GM10248 (cell line): Measurements from ENCODE around the gene ZNF253.
A peak's percentile ranks its signal among the peaks of the same experiment; 100 is the strongest.
"Not testable (repeated sequence)": the region's sequence is repeated elsewhere in the genome, so short reads cannot be mapped to it uniquely, and the experiment has no call there.

Source experiments
- CTCF ChIA-PET: fragments of 300-600 bp; sonication (Branson Sonifier 250); formaldehyde crosslinking; extraction: SDS; loops from one replicate; lab custom pipeline; 2021; ENCODE audit warnings: antibody characterized with exemption; lab: Yijun Ruan, JAX
- POLR2A ChIA-PET: fragments of 350-650 bp; sonication (Branson Sonifier 250); formaldehyde crosslinking; extraction: SDS; loops from one replicate; lab custom pipeline; 2020; ENCODE audit warnings: antibody characterized with exemption; lab: Yijun Ruan, JAX
- DNase-seq: peaks from one replicate; pipeline ENCODE4 v3.0.0; 2012; ENCODE audit errors: extremely low spot score
- CTCF ChIP-seq: IDR thresholded peaks from 2 replicates; pipeline ENCODE4 v1.5.1; 2012; ENCODE audit warnings: mild to moderate bottlenecking, low read depth; ENCODE audit errors: extremely low read depth, missing control alignments, control extremely low read depth

The ZNF253 gene

GRCh38 chr19:19823916-19824315, 41.8 kb upstream of the ZNF253 start:
- ChIA-PET CTCF (no interaction called here), POLR2A (no interaction called here)
- TF ChIP-seq CTCF: no peak
- peak; percentile 45 for DNase-seq

GRCh38 chr19:19826875-19827274, 38.8 kb upstream of the ZNF253 start:
- no peak for TF ChIP-seq CTCF
- POLR2A ChIA-PET: no interaction called here
- DNase-seq: no peak
- CTCF ChIA-PET: no interaction called here

GRCh38 chr19:19835560-19836038, 30.1 kb upstream of the ZNF253 start:
- CTCF ChIA-PET: no interaction called here
- no peak for TF ChIP-seq CTCF
- DNase-seq: no peak
- POLR2A ChIA-PET: no interaction called here

- TF ChIP-seq CTCF: no peak
- POLR2A ChIA-PET: no interaction called here
- DNase-seq: no peak
- CTCF ChIA-PET: no interaction called here
These were observed 17.9 kb upstream of the ZNF253 start for GRCh38 chr19:19847781-19848180.

GRCh38 chr19:19849056-19849455, 16.6 kb upstream of the ZNF253 start:
- TF ChIP-seq CTCF: no peak
- ChIA-PET POLR2A (no interaction called here), CTCF (no interaction called here)
- no peak for DNase-seq

GRCh38 chr19:19851740-19852139, 13.9 kb upstream of the ZNF253 start:
- CTCF ChIA-PET, DNase-seq: not testable (repeated sequence)
- POLR2A ChIA-PET: interaction anchor here (1.2 kb wide), 1 partner anchor 14 kb away, joined by 3 read pairs; the partner anchor contains the start of gene ZNF253

- ChIA-PET CTCF (no interaction called here), POLR2A (no interaction called here)
- no peak for DNase-seq
- TF ChIP-seq CTCF: no peak
These were observed 6.9 kb upstream of the ZNF253 start for GRCh38 chr19:19858751-19859150.
